ENCODE data around the gene NOTCH1. TPM values are rescaled to one million over a fixed set of nuclear protein-coding genes. Genes with fewer than 3 reads are reported as not detected.

NOTCH1 gene
- total RNA-seq, 1 donor from 2014 or later: 121 TPM

DNA sequence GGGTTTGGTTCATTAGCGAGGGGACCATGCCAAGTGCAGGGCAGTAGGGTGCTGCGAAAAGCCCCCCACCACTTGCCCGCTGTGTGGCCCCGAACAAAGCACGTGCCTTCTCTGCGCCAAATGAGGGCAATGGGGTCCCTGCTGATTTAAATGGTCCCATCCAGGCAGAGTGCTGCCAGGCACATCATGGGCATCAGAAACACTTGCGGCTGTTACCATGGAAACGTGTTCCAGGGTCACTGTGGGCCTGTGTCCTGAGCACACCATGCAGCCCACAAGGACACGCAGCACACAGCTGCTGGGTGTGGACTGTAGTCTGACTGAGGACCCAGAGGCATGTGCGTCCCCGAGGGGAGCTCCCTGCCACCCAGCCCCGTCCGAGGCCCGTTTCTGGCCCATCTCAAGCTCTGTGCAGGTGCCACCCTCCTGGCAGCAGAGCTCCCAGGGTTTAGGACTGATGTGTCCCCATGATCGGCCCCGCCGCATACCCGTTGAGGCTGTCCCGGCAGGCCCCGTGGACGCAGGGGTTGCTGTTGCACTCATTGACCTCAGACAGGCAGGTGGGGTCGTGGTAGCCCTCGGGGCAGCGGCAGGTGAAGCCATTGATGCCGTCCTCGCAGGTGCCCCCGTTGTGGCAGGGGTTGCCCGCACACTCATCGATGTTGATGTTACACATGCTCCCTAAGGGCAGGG lies 31.7 kb downstream of the NOTCH1 start:
- intact Hi-C loops (cut with micrococcal nuclease): no loop called here
- no peaks in the 10 kb centered on the region for H3K9me3 Mint-ChIP-seq
- DNase-seq (ENCODE audit: low spot score): no peak
- H3K27ac Mint-ChIP-seq: no peak overlapping the region
- no peaks in the 10 kb centered on the region for H3K4me1 Mint-ChIP-seq (ENCODE audit: low read depth)
- H3K36me3 Mint-ChIP-seq (ENCODE audit: low read depth): no peaks in the 10 kb centered on the region
- H3K4me3 Mint-ChIP-seq: no peak overlapping the region
- H3K27me3 Mint-ChIP-seq (ENCODE audit: insufficient read depth): no peaks in the 10 kb centered on the region

DNA sequence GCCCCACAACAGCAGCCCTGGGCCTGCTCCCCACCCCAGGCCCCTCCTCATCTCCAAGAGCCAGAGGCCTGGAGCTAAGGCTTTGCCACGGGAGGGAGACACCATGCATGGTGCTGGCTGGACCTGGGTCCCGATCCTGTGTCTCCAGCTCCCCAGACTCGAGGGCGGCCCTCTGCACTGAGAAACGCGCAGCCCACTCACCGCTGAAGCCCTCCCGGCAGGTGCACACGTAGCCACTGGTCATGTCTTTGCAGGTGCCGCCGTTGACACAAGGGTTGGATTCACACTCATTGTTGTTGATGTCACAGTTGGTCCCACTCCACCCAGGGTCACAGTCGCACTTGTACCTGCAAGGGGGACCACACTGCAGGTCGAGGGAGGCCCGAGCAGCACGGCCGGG lies 32.7 kb downstream of the NOTCH1 start:
- H3K4me3 Mint-ChIP-seq: no peak overlapping the region
- H3K4me1 Mint-ChIP-seq (ENCODE audit: low read depth): no peaks in the 10 kb centered on the region
- H3K27me3 Mint-ChIP-seq (ENCODE audit: insufficient read depth): no peaks in the 10 kb centered on the region
- intact Hi-C loops (cut with micrococcal nuclease): no loop called here
- H3K36me3 Mint-ChIP-seq (ENCODE audit: low read depth): no peaks in the 10 kb centered on the region
- no peak overlapping the region for H3K27ac Mint-ChIP-seq
- H3K9me3 Mint-ChIP-seq: no peaks in the 10 kb centered on the region
- DNase-seq (ENCODE audit: low spot score): no peak

DNA sequence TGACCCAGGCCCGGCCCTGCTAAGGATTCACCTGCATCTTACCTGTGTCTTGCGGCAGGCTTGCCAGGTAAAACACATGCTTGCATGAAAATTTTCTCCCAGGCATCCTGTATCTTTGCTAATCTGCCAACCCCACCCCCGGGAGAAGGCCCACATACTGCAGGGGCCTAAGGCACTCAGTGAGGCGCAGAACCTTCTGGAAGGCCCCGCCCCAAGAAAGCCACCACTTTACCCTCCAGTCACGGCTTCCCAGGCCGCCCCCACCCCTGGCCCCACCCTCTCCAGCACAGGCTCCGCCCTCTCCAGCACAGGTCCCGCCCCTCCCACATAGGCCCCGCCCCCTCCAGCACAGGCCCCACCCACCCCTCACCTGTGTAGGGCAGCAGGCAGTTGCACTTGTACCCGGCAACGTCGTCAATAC lies 33.2 kb downstream of the NOTCH1 start:
- no peak for DNase-seq (ENCODE audit: low spot score)
- Mint-ChIP-seq H3K27ac (no peak overlapping the region), H3K9me3 (no peaks in the 10 kb centered on the region), H3K27me3 (ENCODE audit: insufficient read depth) (no peaks in the 10 kb centered on the region), H3K4me1 (ENCODE audit: low read depth) (no peaks in the 10 kb centered on the region), H3K4me3 (no peak overlapping the region), H3K36me3 (ENCODE audit: low read depth) (no peaks in the 10 kb centered on the region)
- intact Hi-C loops (cut with micrococcal nuclease): loop anchor here (1.0 kb wide), 1 partner anchor 34 kb away; the partner anchor contains the start of gene NOTCH1

DNA sequence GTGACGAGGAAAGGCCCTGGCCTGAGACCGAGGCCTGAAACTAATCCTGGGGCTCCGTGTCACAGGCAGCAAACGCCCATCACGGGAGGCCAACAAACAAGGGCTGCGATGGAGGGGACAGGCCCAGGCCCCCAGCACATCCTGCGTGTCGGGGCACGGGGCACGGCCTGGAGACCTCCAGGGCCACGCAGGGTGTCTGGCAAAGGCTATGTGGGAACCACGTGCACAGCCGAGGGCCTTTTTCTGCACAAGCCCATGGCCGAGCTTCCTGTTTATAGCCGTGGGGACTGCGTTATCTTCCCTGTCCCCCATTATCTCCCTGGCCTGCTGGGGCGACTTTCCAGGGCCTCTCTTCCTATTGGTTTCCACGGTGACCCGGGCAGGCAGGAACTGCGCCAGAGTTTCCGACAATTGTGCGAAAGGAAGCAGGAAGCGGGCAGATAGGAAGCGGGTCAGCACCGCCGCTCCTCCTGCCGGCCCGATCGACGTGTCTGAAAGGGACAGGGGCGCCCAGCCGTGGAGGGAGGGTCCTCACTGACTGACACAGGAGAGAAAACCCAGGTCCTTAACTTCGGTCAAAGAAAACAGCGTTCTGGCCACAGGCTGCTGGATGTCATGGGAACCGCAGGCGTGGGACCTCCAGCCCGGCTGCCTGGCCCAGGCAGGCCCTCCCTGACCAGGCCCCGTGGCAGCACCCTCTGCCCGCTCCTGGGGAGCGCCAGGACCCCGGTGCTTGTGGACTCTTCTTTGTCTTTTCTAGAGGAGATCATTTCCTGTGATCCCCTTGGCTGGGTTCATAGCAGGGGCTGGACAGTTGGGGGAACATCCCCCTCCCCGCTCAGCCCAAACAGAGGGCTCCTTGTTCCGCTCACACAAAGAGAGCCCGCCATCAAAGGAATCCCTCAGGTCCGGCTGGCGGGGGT lies 33.9 kb downstream of the NOTCH1 start:
- Mint-ChIP-seq H3K4me1 (ENCODE audit: low read depth) (no peaks in the 10 kb centered on the region), H3K36me3 (ENCODE audit: low read depth) (no peaks in the 10 kb centered on the region), H3K27ac (no peak overlapping the region), H3K4me3 (no peak overlapping the region), H3K27me3 (ENCODE audit: insufficient read depth) (no peaks in the 10 kb centered on the region), H3K9me3 (no peaks in the 10 kb centered on the region)
- intact Hi-C loops (cut with micrococcal nuclease): loop anchor here (1.0 kb wide), 1 partner anchor 34 kb away; the partner anchor contains the start of gene NOTCH1
- DNase-seq (ENCODE audit: low spot score): no peak

DNA sequence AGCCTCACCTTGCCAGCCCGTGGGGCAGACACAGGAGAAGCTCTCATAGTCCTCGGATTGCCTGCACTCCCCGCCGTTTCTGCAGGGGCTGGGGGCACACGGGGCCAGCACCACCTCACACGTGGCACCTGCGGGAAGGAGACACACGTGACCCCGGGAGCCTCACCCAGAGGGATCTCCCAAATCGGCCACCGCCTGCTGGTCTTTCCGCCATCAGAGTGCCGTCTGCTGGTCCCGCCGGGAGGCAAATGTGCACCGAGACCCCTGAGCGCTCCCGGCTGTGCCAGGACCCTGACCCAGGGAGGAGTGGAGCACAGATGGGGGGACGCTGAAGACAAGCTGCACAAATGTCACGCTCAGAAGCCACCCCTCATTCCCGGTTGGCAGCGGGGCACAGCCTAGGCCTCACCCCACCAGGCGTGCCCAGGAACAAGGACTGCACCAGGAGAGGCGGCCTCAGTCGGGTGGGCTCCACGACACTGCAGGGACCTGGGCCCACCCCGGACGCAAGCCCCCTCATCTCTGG lies 34.6 kb downstream of the NOTCH1 start:
- H3K4me1 Mint-ChIP-seq (ENCODE audit: low read depth): no peaks in the 10 kb centered on the region
- no peak overlapping the region for H3K27ac Mint-ChIP-seq
- H3K9me3 Mint-ChIP-seq: no peaks in the 10 kb centered on the region
- H3K4me3 Mint-ChIP-seq: no peak overlapping the region
- intact Hi-C loops (cut with micrococcal nuclease): no loop called here
- no peaks in the 10 kb centered on the region for H3K27me3 Mint-ChIP-seq (ENCODE audit: insufficient read depth)
- H3K36me3 Mint-ChIP-seq (ENCODE audit: low read depth): no peaks in the 10 kb centered on the region
- DNase-seq (ENCODE audit: low spot score): no peak

DNA sequence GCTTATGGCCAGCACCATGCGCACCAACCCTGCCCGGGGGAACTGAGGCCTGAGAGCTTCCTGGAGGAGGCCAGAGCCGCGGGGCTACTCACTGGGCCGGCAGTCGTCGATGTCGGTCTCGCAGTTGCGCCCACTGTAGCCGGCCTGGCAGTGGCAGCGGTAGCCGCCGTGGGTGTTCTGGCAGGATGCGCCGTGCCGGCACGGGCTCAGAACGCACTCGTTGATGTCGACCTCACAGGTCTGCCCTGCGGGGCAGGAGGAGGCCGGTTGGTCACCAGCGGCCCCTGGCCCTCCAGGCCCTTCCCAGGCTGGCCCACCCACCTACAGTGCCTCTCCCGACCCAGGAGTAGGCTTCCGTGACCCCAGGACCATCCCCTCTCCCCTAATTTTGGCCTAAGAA lies 35.3 kb downstream of the NOTCH1 start:
- no peak for DNase-seq (ENCODE audit: low spot score)
- no peaks in the 10 kb centered on the region for H3K4me1 Mint-ChIP-seq (ENCODE audit: low read depth)
- no peaks in the 10 kb centered on the region for H3K27me3 Mint-ChIP-seq (ENCODE audit: insufficient read depth)
- H3K9me3 Mint-ChIP-seq: no peaks in the 10 kb centered on the region
- H3K27ac Mint-ChIP-seq: no peak overlapping the region
- intact Hi-C loops (cut with micrococcal nuclease): no loop called here
- no peak overlapping the region for H3K4me3 Mint-ChIP-seq
- no peaks in the 10 kb centered on the region for H3K36me3 Mint-ChIP-seq (ENCODE audit: low read depth)

DNA sequence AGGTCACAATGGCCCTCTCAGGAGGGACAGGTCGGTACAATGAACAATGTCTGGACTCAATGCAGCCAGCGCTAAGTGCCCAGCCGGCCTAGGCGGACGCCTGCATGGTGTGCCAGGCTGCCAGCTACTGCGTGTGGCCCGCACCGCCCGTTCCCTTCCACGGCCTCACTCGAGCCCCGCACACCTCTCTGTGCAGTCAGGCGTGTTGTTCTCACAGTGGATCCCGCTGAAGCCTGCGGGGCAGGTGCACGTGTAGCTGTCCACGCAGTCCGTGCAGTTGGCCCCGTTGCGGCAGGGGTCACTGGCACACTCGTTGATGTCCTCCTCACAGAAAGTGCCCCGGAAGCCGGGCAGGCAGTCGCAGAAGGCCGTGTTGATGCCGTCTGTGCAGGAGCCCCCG lies 36.3 kb downstream of the NOTCH1 start:
- no peaks in the 10 kb centered on the region for H3K9me3 Mint-ChIP-seq
- H3K4me1 Mint-ChIP-seq (ENCODE audit: low read depth): no peaks in the 10 kb centered on the region
- H3K27ac Mint-ChIP-seq: no peak overlapping the region
- H3K27me3 Mint-ChIP-seq (ENCODE audit: insufficient read depth): no peaks in the 10 kb centered on the region
- no peak for DNase-seq (ENCODE audit: low spot score)
- intact Hi-C loops (cut with micrococcal nuclease): no loop called here
- H3K36me3 Mint-ChIP-seq (ENCODE audit: low read depth): no peaks in the 10 kb centered on the region
- H3K4me3 Mint-ChIP-seq: no peak overlapping the region

DNA sequence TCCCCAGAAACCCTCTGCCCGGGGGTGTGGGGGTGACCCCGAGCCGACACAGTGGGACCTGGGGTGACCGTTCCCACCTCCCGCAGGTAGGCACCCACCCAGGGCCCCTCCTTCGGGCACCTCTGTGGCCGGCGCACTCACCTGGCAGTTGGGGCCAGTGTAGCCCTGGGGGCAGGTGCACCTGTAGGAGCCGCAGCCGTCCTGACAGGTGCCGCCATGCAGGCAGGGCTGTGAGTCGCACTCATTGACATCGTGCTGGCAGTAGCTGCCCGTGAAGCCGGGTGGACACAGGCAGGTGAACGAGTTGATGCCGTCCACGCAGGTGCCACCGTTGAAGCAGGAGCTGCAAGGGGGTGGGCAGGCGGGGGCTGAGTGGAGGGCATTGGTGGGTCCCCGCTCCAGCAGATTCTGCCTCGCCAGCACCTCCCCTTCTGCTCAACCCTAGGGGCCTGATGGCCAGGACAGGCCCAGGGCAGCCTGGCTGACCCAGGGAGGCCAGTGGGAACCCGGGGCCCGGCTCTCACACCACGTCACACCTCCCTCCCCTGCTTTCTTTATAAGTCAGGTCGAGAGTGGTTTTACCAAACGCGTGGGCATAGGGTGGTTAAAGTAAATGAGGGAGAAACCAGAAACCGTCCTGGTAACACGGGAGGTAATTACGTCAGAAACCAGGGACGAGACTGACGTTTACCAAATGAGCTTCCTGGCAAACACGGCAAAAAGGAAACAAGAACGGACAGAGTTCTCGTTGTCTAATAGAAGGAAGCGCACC lies 36.9 kb downstream of the NOTCH1 start:
- Mint-ChIP-seq H3K4me3 (no peak overlapping the region), H3K4me1 (ENCODE audit: low read depth) (no peaks in the 10 kb centered on the region), H3K27ac (no peak overlapping the region), H3K36me3 (ENCODE audit: low read depth) (no peaks in the 10 kb centered on the region), H3K9me3 (no peaks in the 10 kb centered on the region), H3K27me3 (ENCODE audit: insufficient read depth) (no peaks in the 10 kb centered on the region)
- intact Hi-C loops (cut with micrococcal nuclease): no loop called here
- DNase-seq (ENCODE audit: low spot score): no peak

DNA sequence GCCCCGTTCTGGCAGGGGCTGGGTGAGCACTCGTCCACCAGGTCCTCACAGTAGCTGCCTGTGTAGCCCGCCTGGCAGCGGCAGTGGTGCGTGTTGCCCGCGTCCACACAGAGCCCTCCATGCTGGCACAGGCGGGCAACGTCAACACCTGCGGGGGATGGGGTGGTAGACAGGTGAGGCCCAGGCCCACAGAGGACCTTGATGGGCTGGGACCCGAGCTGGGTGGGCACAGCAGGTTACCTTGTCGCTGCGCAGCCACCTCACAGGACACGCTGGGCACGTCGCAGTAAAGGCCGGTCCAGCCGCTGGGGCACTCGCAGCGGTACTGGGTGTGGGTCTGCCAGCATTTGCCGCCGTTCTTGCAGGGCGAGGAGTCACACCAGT lies 37.9 kb downstream of the NOTCH1 start:
- Mint-ChIP-seq H3K36me3 (ENCODE audit: low read depth) (no peaks in the 10 kb centered on the region), H3K4me1 (ENCODE audit: low read depth) (no peaks in the 10 kb centered on the region), H3K27ac (no peak overlapping the region), H3K9me3 (no peaks in the 10 kb centered on the region), H3K27me3 (ENCODE audit: insufficient read depth) (no peaks in the 10 kb centered on the region), H3K4me3 (no peak overlapping the region)
- no peak for DNase-seq (ENCODE audit: low spot score)
- intact Hi-C loops (cut with micrococcal nuclease): no loop called here

DNA sequence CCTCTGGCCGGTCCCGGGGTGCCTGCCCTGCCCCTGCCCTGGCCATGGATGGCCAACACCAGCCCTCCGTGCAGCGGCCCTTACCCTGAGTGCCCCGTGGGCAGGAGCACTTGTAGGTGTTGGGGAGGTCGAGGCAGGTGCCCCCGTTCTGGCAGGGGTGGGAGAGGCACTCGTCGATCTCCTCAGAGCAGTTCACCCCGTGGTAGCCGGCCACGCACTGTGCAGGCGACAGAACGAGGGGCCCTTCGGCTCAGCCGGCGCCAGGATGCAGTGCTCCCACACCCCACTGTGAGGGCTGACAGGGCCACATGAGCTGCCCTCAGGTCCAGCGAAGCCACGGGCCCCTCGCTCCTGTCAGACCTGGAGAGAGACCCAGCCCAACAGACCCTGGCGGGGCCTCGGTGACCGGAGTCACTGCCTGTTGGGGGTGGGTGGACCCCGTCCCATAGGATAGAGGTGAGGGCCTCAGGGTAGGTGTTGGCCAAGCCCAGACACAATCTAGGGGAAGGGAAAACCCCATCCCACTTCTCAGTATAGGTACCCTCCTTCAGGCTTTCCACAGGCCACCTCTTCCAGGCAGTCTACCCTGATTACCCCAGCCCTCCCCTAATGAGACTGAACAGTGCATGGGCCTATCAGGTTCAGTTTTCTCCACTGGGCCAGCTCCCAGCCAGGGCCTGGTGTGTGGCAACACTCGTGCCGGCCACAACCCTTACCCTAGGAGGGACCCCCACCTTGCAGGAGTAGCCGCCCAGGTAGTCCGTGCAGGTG lies 38.4 kb downstream of the NOTCH1 start:
- peaks cover 3% of the 10 kb centered on the region for H3K36me3 Mint-ChIP-seq (ENCODE audit: low read depth)
- H3K9me3 Mint-ChIP-seq: no peaks in the 10 kb centered on the region
- no peak overlapping the region for H3K27ac Mint-ChIP-seq
- no peak for DNase-seq (ENCODE audit: low spot score)
- H3K27me3 Mint-ChIP-seq (ENCODE audit: insufficient read depth): no peaks in the 10 kb centered on the region
- intact Hi-C loops (cut with micrococcal nuclease): no loop called here
- no peak overlapping the region for H3K4me3 Mint-ChIP-seq
- no peaks in the 10 kb centered on the region for H3K4me1 Mint-ChIP-seq (ENCODE audit: low read depth)

DNA sequence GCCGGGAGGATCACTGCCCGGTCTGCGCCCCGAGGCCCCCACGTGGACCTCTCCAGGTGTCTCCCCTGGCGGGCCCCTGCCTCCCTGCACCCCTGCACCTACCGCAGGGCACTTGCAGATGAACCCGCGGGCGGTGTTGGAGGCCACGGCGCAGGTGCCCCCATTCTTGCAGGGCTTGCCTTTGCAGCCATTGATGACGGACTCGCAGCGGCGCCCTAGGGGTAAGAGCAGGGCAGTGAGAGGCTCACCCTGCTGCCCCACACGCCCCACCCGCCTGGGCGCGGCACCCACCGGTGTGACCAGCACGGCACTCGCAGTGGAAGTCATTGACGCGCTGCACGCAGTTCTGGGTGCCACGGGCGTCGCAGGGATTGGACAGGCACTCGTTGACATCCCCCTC lies 39.4 kb downstream of the NOTCH1 start:
- no peak overlapping the region for H3K27ac Mint-ChIP-seq
- no peaks in the 10 kb centered on the region for H3K4me1 Mint-ChIP-seq (ENCODE audit: low read depth)
- peaks cover 4% of the 10 kb centered on the region for H3K36me3 Mint-ChIP-seq (ENCODE audit: low read depth)
- no peak overlapping the region for H3K4me3 Mint-ChIP-seq
- no peak for DNase-seq (ENCODE audit: low spot score)
- H3K9me3 Mint-ChIP-seq: no peaks in the 10 kb centered on the region
- H3K27me3 Mint-ChIP-seq (ENCODE audit: insufficient read depth): no peaks in the 10 kb centered on the region
- intact Hi-C loops (cut with micrococcal nuclease): no loop called here

Measured in activated T-helper 1 cell treated with anti-CD3 and anti-CD28 coated beads, Interleukin-12 subunit alpha, Interleukin-12 subunit beta, Interleukin-2, Interleukin-4 antibody, amounts not matched to agents 30 ng/mL and 10 ng/mL and 1 ng/mL, durations not matched to agents 14 hours and 24 hours and 36 hours (primary cell).